Measurements from ENCODE around the gene GMEB2. TPM values are rescaled to one million over a fixed set of nuclear protein-coding genes. Genes with fewer than 3 reads are reported as not detected.

GMEB2 gene
- total RNA-seq, 1 donor from 2014 or later: 8.0 TPM

DNA sequence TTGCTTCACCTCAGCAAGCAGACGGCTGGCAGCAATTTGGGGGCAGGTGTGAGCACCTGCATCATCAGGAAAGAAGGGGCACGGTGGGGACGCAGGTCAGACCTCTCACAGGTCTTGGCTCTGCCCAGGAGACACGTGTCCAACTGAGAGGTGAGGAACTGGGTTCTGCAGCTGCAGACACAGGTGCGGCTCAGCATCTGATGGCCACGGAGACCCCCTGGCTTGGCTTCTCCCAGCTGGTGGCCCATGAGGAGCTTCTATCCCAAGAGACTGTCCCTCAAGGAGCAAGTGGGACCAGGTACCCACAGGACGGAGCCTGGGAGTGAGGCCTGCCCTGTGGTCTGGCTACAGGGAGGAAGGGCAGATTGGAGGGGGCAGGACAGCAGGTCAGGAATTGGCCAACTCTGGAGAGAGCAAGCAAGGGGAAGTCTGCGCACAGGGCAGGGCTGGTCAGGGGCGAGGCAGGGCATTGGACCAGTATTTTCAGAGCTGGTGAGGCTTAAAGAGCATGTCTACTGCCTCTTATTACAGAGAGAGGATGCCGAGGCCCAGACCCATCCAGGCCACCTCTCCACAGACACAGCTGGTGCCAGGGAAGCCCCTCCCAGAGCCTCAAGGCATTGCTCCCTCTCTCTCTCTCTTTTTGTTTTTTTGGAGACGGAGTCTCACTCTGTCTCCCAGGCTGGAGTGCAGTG, 22.1 kb upstream of the GMEB2 start:
- Mint-ChIP-seq H3K27me3 (ENCODE audit: insufficient read depth, low read depth) (peaks cover 4% of the 10 kb centered on the region), H3K27ac (no peak overlapping the region), H3K4me3 (no peak overlapping the region), H3K36me3 (no peaks in the 10 kb centered on the region), H3K9me3 (no peaks in the 10 kb centered on the region), H3K4me1 (peaks cover 14% of the 10 kb centered on the region)
- no peak for DNase-seq (ENCODE audit: low spot score)
- Histone ChIP-seq H3K4me2 (no peak overlapping the region), H3K79me2 (ENCODE audit: low read depth) (no peaks in the 10 kb centered on the region), H3K9ac (no peak overlapping the region), H3K36me3 (no peaks in the 10 kb centered on the region), H3K4me3 (no peak overlapping the region), H3K27me3 (peaks cover 22% of the 10 kb centered on the region), H4K20me1 (ENCODE audit: low read depth) (peaks cover 20% of the 10 kb centered on the region), H3F3A (ENCODE audit: low read depth) (peaks cover 22% of the 10 kb centered on the region), H3K4me1 (peaks cover 10% of the 10 kb centered on the region), H3K27ac (no peak overlapping the region), H3K9me3 (ENCODE audit: low read depth) (no peaks in the 10 kb centered on the region), H2AFZ (replicated peaks) (no peak overlapping the region)
- TF ChIP-seq, protein P1, sequence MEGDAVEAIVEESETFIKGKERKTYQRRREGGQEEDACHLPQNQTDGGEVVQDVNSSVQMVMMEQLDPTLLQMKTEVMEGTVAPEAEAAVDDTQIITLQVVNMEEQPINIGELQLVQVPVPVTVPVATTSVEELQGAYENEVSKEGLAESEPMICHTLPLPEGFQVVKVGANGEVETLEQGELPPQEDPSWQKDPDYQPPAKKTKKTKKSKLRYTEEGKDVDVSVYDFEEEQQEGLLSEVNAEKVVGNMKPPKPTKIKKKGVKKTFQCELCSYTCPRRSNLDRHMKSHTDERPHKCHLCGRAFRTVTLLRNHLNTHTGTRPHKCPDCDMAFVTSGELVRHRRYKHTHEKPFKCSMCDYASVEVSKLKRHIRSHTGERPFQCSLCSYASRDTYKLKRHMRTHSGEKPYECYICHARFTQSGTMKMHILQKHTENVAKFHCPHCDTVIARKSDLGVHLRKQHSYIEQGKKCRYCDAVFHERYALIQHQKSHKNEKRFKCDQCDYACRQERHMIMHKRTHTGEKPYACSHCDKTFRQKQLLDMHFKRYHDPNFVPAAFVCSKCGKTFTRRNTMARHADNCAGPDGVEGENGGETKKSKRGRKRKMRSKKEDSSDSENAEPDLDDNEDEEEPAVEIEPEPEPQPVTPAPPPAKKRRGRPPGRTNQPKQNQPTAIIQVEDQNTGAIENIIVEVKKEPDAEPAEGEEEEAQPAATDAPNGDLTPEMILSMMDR (IDR thresholded peaks at IDR 0.05): no peak
- TF ChIP-seq EZH2 (IDR thresholded peaks at IDR 0.05) (no peak), EZH2phosphoT487 (IDR thresholded peaks at IDR 0.05) (no peak)

DNA sequence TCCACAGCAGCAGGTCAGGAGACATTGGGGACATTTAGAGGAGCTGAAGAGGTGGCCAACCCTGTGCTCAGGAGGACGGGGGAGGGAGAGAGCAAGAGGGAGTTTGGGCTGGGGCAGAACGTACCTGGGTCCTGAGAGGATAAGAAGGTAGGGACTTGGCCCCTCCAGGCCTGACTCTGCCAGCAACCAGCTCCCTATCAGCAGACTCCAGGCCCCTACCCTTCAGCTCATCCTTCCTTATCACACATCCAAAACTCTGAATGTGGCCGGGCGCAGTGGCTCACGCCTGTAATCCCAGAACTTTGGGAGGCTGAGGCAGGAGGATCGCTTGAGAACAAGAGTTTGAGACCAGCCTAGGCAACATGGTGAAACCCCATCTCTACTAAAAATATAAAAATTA, 21.3 kb upstream of the GMEB2 start:
- DNase-seq (ENCODE audit: low spot score): no peak
- H2AFZ ChIP-seq (replicated peaks): no peak overlapping the region
- Mint-ChIP-seq H3K36me3 (no peaks in the 10 kb centered on the region), H3K9me3 (no peaks in the 10 kb centered on the region), H3K27me3 (ENCODE audit: insufficient read depth, low read depth) (peaks cover 3% of the 10 kb centered on the region), H3K4me1 (peaks cover 12% of the 10 kb centered on the region), H3K27ac (no peak overlapping the region), H3K4me3 (no peak overlapping the region)
- H3K4me3 ChIP-seq: no peak overlapping the region
- peaks cover 30% of the 10 kb centered on the region for H3K27me3 ChIP-seq
- no peaks in the 10 kb centered on the region for H3K36me3 ChIP-seq
- peaks cover 20% of the 10 kb centered on the region for H3F3A ChIP-seq (ENCODE audit: low read depth)
- H3K4me2 ChIP-seq: no peak overlapping the region
- H3K79me2 ChIP-seq (ENCODE audit: low read depth): no peaks in the 10 kb centered on the region
- H3K9ac ChIP-seq: no peak overlapping the region
- no peaks in the 10 kb centered on the region for H3K9me3 ChIP-seq (ENCODE audit: low read depth)
- no peak overlapping the region for H3K27ac ChIP-seq
- H3K4me1 ChIP-seq: peaks cover 10% of the 10 kb centered on the region
- TF ChIP-seq, protein P1 (IDR thresholded peaks at IDR 0.05): no peak
- no peak for TF ChIP-seq EZH2phosphoT487 (IDR thresholded peaks at IDR 0.05)
- TF ChIP-seq EZH2 (IDR thresholded peaks at IDR 0.05): no peak
- peaks cover 22% of the 10 kb centered on the region for H4K20me1 ChIP-seq (ENCODE audit: low read depth)

DNA sequence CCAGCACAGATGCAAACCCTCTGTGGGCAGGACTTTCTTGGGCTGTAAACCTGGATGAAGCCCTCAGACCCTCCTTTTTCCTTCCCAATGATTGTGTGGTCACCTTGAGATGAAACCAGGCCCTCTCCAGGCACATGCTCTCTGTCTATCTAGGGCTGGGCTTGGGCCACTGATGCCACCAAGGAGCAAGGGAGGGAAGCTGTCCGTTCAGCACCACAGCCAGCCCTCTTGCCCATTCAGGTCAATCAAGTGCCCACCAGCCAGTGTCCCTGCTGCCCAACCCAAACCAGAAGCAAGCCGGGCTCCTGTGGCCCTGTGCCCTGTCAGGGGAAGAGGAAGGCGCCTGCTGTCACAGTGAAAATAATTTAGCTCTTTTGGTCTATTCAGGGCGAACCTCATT, 18.3 kb upstream of the GMEB2 start:
- TF ChIP-seq, protein P1 (IDR thresholded peaks at IDR 0.05): no peak
- TF ChIP-seq EZH2 (IDR thresholded peaks at IDR 0.05) (no peak), EZH2phosphoT487 (IDR thresholded peaks at IDR 0.05) (no peak)
- Histone ChIP-seq H3K9me3 (ENCODE audit: low read depth) (no peaks in the 10 kb centered on the region), H3K4me3 (no peak overlapping the region), H3K36me3 (no peaks in the 10 kb centered on the region), H4K20me1 (ENCODE audit: low read depth) (peaks cover 2% of the 10 kb centered on the region), H2AFZ (replicated peaks) (no peak overlapping the region), H3K9ac (no peak overlapping the region), H3K4me1 (peaks cover 4% of the 10 kb centered on the region), H3K27me3 (peaks cover 17% of the 10 kb centered on the region), H3K79me2 (ENCODE audit: low read depth) (no peaks in the 10 kb centered on the region), H3K4me2 (no peak overlapping the region), H3K27ac (no peak overlapping the region), H3F3A (ENCODE audit: low read depth) (peaks cover 14% of the 10 kb centered on the region)
- no peaks in the 10 kb centered on the region for H3K9me3 Mint-ChIP-seq
- DNase-seq (ENCODE audit: low spot score): peak; percentile 58
- peaks cover 6% of the 10 kb centered on the region for H3K4me1 Mint-ChIP-seq
- no peak overlapping the region for H3K4me3 Mint-ChIP-seq
- peaks cover 3% of the 10 kb centered on the region for H3K27me3 Mint-ChIP-seq (ENCODE audit: insufficient read depth, low read depth)
- no peak overlapping the region for H3K27ac Mint-ChIP-seq
- no peaks in the 10 kb centered on the region for H3K36me3 Mint-ChIP-seq
